ENCODE measurements around the gene NBPF3.

DNA sequence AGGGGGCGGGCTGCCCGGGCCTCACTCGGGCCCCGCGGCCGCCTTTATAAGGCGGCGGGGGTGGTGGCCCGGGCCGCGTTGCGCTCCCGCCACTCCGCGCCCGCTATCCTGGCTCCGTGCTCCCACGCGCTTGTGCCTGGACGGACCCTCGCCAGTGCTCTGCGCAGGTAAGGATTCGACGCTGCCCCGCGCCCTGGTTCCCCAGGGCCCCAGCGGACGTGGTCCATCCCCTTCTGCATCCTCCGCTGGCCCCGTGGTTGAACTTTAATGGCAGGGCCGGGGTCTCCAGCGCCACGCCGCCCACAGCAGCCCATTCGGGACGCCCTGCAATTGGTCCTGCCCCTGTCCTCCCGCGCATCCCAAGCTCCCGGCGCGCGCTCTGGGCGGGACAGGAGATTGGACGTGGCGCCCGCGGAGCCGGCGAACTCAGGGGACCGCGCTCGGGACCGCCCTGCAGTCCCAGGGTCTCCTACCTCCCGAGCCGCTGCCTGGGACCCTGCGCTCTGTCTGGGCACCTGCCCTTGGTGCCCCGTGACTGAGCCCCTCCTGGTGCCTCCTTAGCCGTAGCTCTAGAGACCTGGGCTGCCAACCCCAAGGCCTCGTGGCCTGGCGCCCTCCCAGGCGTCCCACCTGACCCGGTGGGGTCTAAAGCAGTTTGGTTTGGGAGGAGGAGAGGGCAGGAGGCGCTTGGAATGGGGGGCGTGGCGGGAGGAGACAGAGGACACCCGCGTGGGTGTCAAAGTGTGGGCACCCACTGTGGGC is 69.6 kb downstream of the NBPF3 start, which contains the start of gene ALPL:
- TF ChIP-seq, protein P1, sequence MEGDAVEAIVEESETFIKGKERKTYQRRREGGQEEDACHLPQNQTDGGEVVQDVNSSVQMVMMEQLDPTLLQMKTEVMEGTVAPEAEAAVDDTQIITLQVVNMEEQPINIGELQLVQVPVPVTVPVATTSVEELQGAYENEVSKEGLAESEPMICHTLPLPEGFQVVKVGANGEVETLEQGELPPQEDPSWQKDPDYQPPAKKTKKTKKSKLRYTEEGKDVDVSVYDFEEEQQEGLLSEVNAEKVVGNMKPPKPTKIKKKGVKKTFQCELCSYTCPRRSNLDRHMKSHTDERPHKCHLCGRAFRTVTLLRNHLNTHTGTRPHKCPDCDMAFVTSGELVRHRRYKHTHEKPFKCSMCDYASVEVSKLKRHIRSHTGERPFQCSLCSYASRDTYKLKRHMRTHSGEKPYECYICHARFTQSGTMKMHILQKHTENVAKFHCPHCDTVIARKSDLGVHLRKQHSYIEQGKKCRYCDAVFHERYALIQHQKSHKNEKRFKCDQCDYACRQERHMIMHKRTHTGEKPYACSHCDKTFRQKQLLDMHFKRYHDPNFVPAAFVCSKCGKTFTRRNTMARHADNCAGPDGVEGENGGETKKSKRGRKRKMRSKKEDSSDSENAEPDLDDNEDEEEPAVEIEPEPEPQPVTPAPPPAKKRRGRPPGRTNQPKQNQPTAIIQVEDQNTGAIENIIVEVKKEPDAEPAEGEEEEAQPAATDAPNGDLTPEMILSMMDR (IDR thresholded peaks at IDR 0.05): peak in 1 of 5 experiments; percentile 5
- TF ChIP-seq POLR2A (IDR thresholded peaks at IDR 0.05): no peak
